ENCODE measurements around the gene BMAL1. TPM values are rescaled to one million over a fixed set of nuclear protein-coding genes. Genes with fewer than 3 reads are reported as not detected.

The BMAL1 gene
- total and polyA plus RNA-seq, 2 donors (not counting 3 experiments of a cell fraction or from before 2014, with no cell fraction given), result 5.8 to 10.1 TPM

DNA sequence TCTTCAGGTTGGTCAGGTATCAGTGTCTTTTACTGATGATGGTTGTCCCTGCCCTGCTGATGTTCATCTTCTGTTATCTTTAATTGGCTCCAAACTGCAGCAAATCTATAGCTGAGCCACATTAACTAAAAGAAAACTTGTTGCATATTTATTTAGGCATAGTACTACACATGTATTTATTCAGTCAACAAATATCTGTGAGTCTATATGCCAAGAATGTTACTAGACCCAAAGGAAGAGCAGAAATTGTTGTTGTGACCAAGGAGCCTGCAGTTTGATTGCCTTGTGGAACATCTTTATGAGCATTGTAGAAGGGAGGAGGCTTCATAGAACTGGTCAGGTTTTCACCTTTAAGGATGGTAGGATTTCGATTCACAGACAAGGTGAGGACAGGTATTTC, 10.1 kb downstream of the BMAL1 start:
- Histone ChIP-seq H3K9me1 (replicated peaks; ENCODE audit: control insufficient read depth, extremely low read depth, insufficient read depth, low read length) (no peaks in the 10 kb centered on the region), H3K27me3 (ENCODE audit: control insufficient read depth in 2 of 2, insufficient read depth in 2 of 2, low read length in 2 of 2) (no peaks in the 10 kb centered on the region), H4K20me1 (replicated peaks; ENCODE audit: control insufficient read depth, extremely low read depth, insufficient read depth, low read length) (peaks cover 4% of the 10 kb centered on the region), H3K4me2 (ENCODE audit: insufficient read depth, low read length) (no peak overlapping the region), H3K9me3 (replicated peaks; ENCODE audit: control insufficient read depth, insufficient read depth, low read length) (no peaks in the 10 kb centered on the region), H2AFZ (ENCODE audit: low read depth, low read length) (no peak overlapping the region), H3K4me1 (ENCODE audit: control insufficient read depth, extremely low read depth, insufficient read depth, low read length) (no peaks in the 10 kb centered on the region), H3K9ac (replicated peaks; ENCODE audit: extremely low read depth, insufficient read depth, low read length) (no peak overlapping the region), H3K79me2 (ENCODE audit: control insufficient read depth, insufficient read depth, low read length) (no peaks in the 10 kb centered on the region), H3K4me3 (replicated peaks in 1 of 3; ENCODE audit: insufficient read depth in 1 of 3, low read depth in 1 of 3, low read length in 3 of 3) (no peak overlapping the region), H3K27ac (ENCODE audit: insufficient read depth, low read depth, low read length) (no peak overlapping the region), H3K36me3 (ENCODE audit: control insufficient read depth in 2 of 2, extremely low read depth in 1 of 2, insufficient read depth in 2 of 2, low read length in 2 of 2) (no peaks in the 10 kb centered on the region)
- CTCF ChIA-PET, result interaction anchor here (0.9 to 1.8 kb wide), 2 partner anchors 15 to 27 kb away, joined by 3 to 4 read pairs; no protein-coding TSS in a partner anchor
- no TSS peak for BruUV-seq (replicated peaks)
- DNase-seq (ENCODE audit: low read depth, low spot score) (no peak), FAIRE-seq (no peak)
- intact Hi-C loops (cut with micrococcal nuclease) (no loop called here), dilution Hi-C loops (cut with MboI; ENCODE audit: extremely low pct_ligation_motif_present, low sequenced_read_pairs) (no loop called here)
- POLR2A ChIA-PET, result no interaction called here
- TF ChIP-seq POLR2A (IDR thresholded peaks at IDR 0.05; ENCODE audit: low read depth, low read length), result no peak
- no peak for TF ChIP-seq GATA2 (IDR thresholded peaks at IDR 0.05; ENCODE audit: insufficient read depth, insufficient read length, low read depth, low read length)
- no peak for TF ChIP-seq POLR2AphosphoS5 (IDR thresholded peaks at IDR 0.05; ENCODE audit: insufficient read depth, low read depth, low read length)

DNA sequence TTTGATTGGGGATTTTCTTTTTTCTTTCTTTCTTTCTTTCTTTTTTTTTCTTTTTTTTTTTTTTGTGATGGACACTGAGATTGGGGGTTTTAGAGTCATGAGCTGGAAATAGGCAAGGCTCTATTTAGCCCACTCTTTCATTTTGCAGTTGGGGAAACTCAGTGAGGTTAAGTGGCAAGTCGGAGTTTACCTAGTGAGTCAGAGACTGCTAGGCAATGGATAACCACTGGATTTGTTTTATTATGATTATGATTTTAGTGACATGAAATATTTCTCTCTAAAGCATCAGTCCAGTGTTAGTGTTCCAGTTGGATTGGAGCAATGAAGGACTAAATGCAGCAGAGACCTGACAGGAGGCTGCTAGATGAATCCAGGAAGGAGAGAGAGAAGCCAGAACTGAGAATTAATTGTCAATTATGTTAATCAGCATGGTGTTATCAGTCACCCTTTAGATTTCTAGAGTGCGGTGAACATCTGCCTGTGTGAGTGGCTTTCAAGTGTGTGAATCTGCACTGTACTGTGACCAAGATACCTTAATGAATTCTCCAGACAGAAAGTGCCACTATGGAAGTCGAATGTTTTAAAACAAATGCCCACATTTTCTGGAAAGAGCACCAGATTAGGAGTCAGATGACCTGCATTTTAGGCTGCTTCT, 10.9 kb downstream of the BMAL1 start:
- dilution Hi-C loops (cut with MboI; ENCODE audit: extremely low pct_ligation_motif_present, low sequenced_read_pairs) (no loop called here), intact Hi-C loops (cut with micrococcal nuclease) (no loop called here)
- no peak overlapping the region for H2AFZ ChIP-seq (ENCODE audit: low read depth, low read length)
- H4K20me1 ChIP-seq (replicated peaks; ENCODE audit: control insufficient read depth, extremely low read depth, insufficient read depth, low read length), result peaks cover 4% of the 10 kb centered on the region
- FAIRE-seq, result no peak
- H3K4me3 ChIP-seq (replicated peaks in 1 of 3; ENCODE audit: insufficient read depth in 1 of 3, low read depth in 1 of 3, low read length in 3 of 3), result no peak overlapping the region
- H3K36me3 ChIP-seq (ENCODE audit: control insufficient read depth in 2 of 2, extremely low read depth in 1 of 2, insufficient read depth in 2 of 2, low read length in 2 of 2), result no peaks in the 10 kb centered on the region
- no peaks in the 10 kb centered on the region for H3K27me3 ChIP-seq (ENCODE audit: control insufficient read depth in 2 of 2, insufficient read depth in 2 of 2, low read length in 2 of 2)
- ChIA-PET CTCF (no interaction called here), POLR2A (no interaction called here)
- no TSS peak for BruUV-seq (replicated peaks)
- no peaks in the 10 kb centered on the region for H3K4me1 ChIP-seq (ENCODE audit: control insufficient read depth, extremely low read depth, insufficient read depth, low read length)
- TF ChIP-seq EZH2 (IDR thresholded peaks at IDR 0.05; ENCODE audit: borderline replicate concordance, low read depth, low read length, severe bottlenecking) (no peak), JUN (IDR thresholded peaks at IDR 0.05; ENCODE audit: borderline replicate concordance, insufficient read depth, insufficient read length, low read depth) (no peak), POLR2A (IDR thresholded peaks at IDR 0.05; ENCODE audit: low read depth, low read length) (no peak), FOS (IDR thresholded peaks at IDR 0.05; ENCODE audit: borderline replicate concordance, insufficient read depth, low read length) (no peak), POLR2AphosphoS5 (IDR thresholded peaks at IDR 0.05; ENCODE audit: insufficient read depth, low read depth, low read length) (no peak), GATA2 (IDR thresholded peaks at IDR 0.05; ENCODE audit: insufficient read depth, insufficient read length, low read depth, low read length) (no peak), MYC (IDR thresholded peaks at IDR 0.05; ENCODE audit: low read depth, low read length) (no peak)
- TF ChIP-seq, protein P1, sequence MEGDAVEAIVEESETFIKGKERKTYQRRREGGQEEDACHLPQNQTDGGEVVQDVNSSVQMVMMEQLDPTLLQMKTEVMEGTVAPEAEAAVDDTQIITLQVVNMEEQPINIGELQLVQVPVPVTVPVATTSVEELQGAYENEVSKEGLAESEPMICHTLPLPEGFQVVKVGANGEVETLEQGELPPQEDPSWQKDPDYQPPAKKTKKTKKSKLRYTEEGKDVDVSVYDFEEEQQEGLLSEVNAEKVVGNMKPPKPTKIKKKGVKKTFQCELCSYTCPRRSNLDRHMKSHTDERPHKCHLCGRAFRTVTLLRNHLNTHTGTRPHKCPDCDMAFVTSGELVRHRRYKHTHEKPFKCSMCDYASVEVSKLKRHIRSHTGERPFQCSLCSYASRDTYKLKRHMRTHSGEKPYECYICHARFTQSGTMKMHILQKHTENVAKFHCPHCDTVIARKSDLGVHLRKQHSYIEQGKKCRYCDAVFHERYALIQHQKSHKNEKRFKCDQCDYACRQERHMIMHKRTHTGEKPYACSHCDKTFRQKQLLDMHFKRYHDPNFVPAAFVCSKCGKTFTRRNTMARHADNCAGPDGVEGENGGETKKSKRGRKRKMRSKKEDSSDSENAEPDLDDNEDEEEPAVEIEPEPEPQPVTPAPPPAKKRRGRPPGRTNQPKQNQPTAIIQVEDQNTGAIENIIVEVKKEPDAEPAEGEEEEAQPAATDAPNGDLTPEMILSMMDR (IDR thresholded peaks at IDR 0.05; ENCODE audit: extremely low read depth in 1 of 2, insufficient read depth in 1 of 2, low read depth in 1 of 2, low read length in 2 of 2), result no peak
- TF ChIP-seq, protein P2, sequence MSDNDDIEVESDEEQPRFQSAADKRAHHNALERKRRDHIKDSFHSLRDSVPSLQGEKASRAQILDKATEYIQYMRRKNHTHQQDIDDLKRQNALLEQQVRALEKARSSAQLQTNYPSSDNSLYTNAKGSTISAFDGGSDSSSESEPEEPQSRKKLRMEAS (IDR thresholded peaks at IDR 0.05; ENCODE audit: insufficient read depth, insufficient read length), result no peak
- no peak overlapping the region for H3K9ac ChIP-seq (replicated peaks; ENCODE audit: extremely low read depth, insufficient read depth, low read length)
- no peak overlapping the region for H3K27ac ChIP-seq (ENCODE audit: insufficient read depth, low read depth, low read length)
- H3K9me3 ChIP-seq (replicated peaks; ENCODE audit: control insufficient read depth, insufficient read depth, low read length), result no peaks in the 10 kb centered on the region
- no peak for DNase-seq (ENCODE audit: low read depth, low spot score)
- no peaks in the 10 kb centered on the region for H3K79me2 ChIP-seq (ENCODE audit: control insufficient read depth, insufficient read depth, low read length)
- H3K4me2 ChIP-seq (ENCODE audit: insufficient read depth, low read length), result no peak overlapping the region
- no peaks in the 10 kb centered on the region for H3K9me1 ChIP-seq (replicated peaks; ENCODE audit: control insufficient read depth, extremely low read depth, insufficient read depth, low read length)
